Sigmoid colon (tissue), 4 donors: Measurements from ENCODE around the gene PBX3.

Source experiments
- CTCF ChIP-seq, 4 experiments: fragments of 450-650 bp in 3 of 4; fragments of 200-600 bp in 1 of 4; IDR thresholded peaks; one replicate each; pipeline ENCODE4 v1.5.1; 2016 to 2019; ENCODE audit warnings: antibody characterized with exemption in 4 of 4, mild to moderate bottlenecking in 3 of 4, moderate library complexity in 2 of 4
- EP300 ChIP-seq, 4 donors: sonication (generic); formaldehyde crosslinking; IDR thresholded peaks; one replicate each; pipeline ENCODE4 v1.6.1; 2017; ENCODE audit warnings: antibody characterized with exemption in 4 of 4
- POLR2A ChIP-seq, 2 donors: fragments of 450-650 bp; IDR thresholded peaks; one replicate each; pipeline ENCODE4 v1.6.1; 2016; ENCODE audit warnings: antibody characterized with exemption in 2 of 2, mild to moderate bottlenecking in 2 of 2, moderate library complexity in 2 of 2
- POLR2AphosphoS5 ChIP-seq, 4 donors: sonication (generic); formaldehyde crosslinking; IDR thresholded peaks; one replicate each; pipeline ENCODE4 v1.6.1; 2017; ENCODE audit warnings: antibody characterized with exemption in 4 of 4

GRCh38 chr9:125894566-125894965 is 147.4 kb downstream of the PBX3 start:
- TF ChIP-seq CTCF (IDR thresholded peaks at IDR 0.05) (no peak), POLR2A (IDR thresholded peaks at IDR 0.05) (no peak), POLR2AphosphoS5 (IDR thresholded peaks at IDR 0.05) (no peak), EP300 (IDR thresholded peaks at IDR 0.05) (no peak)
